DLD1 (cell line): Measurements from ENCODE around the gene MED12L.

Source experiments
- in situ Hi-C: cut with HindIII; loops from 2 replicates; pipeline ENCODE4 v1.10.0; 2017; ENCODE audit warnings: low sequenced_read_pairs

The MED12L gene

DNA sequence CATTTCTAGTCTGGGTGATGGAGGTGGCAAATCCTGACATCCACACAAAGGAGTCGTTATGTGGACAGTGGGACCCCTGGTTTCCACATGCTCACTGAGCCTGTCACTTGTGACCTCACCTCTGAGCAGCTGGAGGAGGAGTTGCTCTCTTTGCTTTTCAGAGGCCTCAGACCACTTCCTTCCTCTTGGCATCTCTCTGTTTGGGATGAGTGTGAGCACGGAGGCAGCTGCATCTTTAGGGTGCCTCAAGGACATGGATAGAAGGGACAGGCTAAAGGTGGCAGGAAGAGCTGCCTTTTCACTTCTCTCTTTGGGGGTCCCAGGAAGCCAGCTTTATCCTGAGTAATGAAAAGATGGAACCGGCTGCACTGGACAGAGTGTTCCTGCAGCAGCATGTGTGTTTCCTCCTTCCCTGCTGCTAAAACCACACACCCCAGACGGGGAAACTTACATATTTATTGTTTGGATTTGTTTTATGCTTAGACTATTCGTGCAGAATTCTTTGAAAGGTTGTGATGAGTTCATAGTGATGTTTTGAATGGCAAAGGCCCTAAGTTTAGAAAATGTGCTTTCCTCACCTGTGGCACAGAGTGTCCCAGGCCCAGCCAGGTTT lies 85.8 kb downstream of the MED12L start:
- in situ Hi-C loops: no loop called here

DNA sequence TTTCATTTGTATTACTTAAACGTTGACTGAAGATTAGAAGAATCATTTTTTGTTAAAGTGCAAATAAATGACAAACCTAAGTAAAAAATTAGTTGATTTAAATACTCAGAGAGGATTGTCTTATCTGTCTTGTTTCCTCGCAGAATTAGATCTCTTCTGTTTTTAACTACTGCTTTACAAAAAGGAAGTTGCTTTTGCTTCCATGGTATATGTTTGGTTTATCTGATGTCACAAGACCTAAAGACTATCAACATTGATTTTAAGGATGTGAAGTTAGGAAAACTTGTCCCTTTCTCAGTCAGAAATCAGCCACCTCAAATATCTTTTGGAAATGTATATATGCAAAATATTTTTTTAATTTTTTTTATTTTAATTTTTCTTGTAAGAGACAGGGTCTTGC lies 88.9 kb downstream of the MED12L start:
- in situ Hi-C loops: no loop called here

DNA sequence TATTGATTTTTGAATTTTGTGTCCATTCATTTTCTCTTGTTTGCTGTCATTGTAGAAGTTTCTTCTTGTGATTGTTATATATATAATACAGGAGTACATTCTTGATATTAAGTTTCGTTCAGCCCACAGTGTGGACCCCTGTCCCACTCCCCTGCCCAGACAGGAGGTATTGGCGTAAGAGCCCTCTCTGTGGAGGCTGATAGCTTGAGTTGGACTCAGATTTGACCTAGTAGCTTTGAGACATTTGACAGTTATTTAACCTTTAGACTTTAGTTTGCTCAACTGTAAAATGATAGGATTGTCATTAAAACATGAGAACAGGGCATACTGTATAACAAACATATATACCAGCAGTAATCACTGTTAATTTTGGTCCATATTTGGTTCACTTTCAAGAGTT lies 90.5 kb downstream of the MED12L start:
- in situ Hi-C loops: no loop called here

DNA sequence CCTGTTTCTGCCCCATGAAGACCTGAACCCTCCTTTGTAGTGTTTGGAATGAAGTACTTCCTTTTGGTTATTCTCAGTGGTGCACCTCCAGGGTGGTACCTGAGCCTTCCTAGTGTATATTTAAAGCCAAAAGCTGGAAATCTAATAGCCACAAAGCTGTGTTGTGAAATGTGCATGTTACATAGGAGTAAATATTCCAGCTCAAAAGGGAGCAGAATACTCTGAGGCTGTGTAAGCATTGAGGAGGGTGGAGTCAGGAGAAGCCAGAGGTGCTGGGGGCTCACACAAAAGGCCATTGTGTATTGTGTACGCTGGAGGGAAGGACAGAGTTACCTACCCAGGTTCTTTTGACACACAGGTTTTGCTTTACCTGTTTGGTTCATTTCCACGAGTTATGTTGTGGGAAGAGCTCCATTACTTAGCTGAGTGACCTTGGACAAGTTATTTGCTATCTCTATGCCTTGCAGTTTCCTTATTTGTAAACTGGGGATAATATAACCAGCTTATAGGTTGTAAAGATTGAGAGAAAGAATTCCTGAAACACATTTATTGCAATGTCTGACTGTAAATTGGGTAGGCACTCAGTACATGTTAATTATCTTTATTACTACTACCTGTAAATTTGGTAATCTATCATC lies 92.9 kb downstream of the MED12L start:
- in situ Hi-C loops: no loop called here

DNA sequence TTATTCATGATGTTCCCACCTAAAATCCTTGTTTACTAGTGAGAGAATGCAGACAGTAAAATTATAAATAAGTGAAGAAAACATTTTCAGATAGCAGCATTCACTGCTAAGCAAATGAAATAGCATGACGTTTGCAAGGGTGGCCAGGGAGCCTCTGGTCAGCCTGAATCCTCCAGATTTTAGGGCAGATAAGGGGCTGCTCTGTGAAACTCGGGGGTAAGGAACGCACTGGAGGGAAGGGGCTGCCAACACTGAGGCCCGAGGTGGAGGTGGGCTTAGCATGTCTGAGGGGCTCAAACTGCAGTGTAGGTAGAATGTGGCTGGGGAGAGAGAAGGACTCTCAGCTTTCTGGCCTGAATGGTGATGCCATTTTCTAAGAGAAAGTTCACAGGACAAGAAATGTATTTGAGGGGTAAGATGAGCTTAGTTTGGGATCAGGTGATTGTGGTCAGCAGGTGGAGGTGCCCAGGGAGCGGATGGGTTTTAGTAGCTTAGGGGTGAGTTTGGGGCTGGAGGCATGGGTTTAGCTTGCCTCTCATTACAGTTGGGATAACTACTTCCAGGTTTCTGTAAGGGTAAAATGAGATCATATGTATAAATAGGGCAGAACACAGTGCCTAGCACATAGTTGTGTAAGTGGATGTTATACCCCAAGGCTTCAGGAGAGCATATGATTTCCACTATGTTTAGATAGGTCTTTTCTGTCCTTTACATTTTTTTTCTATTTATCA lies 97.0 kb downstream of the MED12L start:
- in situ Hi-C loops: no loop called here

DNA sequence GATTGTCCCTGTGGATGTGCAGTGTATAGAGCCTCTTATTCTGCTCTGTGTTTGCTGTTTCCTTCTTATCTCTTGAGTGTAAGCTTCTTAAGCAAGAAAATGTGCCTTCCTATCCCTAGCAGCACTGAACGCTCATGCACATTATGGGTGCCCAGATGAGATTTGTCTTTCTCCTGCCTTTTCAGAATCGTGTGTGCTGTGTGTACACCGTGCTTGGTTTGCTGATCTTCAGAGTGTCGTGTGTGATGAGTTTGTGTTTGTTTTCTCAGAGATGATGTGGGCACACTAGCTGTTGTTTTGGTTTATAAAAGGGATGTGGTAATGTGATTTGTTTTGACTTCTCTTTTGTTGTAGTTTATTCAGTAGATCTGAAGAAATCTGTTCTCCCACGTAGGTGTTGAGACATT lies 97.8 kb downstream of the MED12L start:
- in situ Hi-C loops: no loop called here

DNA sequence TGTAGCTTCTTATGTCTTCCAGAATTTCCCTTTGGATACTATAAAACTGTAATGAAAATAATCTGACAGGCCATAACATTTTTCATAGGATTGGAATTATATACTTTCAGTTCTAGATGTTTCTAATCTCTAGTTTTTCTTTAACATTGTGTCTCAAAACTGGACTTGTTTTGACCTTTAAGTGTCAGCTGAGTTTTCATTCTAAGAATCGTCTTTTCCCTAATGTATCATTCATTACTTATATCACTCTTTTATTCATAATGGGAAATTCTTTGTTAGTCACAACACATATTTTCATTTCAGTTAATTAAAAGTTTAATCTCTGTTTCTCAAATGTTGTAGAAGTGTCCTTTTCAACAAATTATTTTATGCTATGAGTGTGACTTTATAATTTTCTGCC lies 105.6 kb downstream of the MED12L start:
- in situ Hi-C loops: no loop called here

DNA sequence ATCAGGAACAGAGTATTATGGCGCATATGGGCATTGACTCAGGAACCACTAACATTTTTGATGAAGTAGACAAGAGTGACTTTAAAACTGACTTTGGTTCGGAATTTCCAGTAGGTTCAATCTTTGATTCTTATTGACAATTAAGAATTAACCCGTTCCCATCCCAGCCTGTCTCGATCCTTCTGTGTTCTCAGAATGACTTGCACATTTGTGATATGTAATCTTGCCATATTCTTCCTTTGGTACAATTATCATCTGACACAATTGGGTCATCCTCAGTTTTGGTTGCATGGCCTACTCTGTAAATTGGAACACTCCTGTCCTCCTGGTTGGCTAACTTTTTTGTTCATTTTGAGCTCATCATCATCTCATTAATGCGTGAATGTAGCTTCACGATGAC lies 107.1 kb downstream of the MED12L start:
- in situ Hi-C loops: no loop called here

DNA sequence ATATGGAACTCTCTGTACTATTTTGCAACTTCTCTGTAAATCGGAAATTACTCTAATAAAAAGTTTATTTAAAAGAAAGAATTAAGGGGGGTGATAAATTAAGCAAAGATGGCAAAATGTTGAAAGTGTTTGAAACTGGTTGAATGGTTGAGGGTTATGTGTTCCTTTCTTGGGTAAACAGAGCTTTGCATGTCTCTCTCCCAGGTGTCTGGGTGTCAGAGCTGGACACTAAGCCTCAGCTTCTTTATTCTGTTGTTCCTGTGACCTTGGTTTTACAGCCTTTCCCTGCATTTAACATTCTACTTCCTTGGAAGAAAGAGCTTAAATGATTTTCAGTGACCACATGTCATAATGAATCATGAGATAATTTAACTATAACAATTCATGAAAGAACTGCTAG lies 110.4 kb downstream of the MED12L start:
- in situ Hi-C loops: no loop called here

DNA sequence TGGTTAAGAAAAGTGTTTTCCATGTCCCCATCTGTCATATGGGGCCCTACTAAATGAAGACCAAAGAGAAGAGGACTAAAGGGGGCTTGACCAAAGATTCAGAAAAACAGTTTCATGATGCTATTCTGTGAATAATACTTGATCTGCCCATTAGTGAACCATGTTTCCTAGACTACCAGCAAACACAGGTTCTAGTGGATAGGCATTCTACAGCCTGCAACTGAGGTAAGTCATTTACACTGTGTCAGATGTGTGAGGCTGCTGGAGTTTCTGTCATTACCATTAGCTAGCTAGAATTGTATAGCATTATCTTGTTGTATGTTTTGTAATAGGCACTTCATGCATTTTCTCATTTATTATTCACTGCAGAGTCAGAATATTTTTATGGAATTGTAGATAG lies 111.0 kb downstream of the MED12L start:
- in situ Hi-C loops: no loop called here

DNA sequence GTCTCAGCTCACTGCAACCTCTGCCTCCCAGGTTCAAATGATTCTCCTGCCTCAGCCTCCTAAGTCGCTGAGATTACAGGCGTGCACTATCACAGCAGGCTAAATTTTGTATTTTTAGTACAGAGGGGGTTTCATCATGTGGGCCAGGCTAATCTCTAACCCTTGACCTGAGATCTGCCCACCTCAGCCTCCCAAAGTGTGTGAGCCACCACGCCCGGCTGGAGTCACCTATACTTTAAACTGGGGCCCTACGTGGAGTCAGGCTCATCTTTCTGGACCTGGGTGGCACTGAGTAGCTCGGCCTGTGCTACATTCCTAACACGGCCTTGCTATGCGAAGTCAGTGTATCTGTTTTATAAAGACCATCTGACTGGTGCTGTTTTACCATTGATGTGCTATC lies 111.8 kb downstream of the MED12L start:
- in situ Hi-C loops: no loop called here

DNA sequence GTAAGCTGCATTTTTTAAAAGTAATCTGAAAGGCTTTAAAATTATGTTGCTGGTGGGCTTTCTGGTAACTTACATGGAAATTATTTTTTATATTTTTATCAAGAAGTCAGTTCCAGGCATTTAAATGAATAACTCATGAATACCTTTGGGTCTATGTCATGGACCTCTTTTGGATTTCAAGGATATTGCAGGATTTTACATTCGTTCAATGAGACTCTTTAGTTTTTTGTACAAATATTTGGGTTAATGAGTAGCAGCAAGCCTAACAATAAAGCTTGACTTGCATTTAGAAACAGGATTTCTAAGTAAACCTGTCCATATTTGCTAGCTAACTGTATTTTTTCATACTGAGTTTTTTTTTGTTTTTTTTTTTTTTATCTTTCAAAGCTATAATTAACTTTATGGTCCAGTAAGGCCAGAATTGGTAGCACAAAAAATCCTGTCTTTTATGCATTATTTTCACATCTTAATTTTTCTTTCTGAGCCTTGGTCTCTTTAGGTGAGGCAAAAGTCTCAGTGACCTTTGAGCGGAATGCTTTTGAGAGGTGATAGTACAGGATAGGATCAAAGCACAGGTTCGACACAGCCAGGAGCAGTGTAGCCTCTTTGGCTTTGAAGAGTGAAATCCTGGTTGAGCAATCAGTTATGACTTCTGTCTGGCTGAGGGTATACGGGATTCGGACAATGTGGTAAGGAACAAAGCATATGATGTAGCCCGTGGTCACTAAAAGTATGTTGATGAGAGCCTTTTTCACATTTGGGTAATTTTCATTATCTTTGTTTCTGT lies 112.7 kb downstream of the MED12L start:
- in situ Hi-C loops: no loop called here

DNA sequence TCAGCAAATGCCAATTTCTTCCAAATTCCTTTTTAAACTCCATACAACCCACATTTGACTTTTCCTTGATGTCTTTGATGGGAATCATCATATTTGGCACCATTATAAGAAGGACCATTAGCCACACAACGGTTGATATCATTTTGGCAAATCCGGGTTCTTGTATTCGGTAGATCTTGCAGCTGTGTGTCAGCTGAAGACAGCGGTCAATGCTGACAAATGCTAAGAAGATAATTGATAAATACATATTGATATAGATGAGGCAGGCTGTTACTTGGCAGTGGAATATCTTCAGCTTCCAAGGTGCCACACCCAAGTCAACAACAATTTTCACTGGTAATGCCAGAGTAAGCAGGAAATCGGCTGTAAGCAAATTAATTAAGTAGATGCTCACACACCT lies 113.4 kb downstream of the MED12L start:
- in situ Hi-C loops: no loop called here

DNA sequence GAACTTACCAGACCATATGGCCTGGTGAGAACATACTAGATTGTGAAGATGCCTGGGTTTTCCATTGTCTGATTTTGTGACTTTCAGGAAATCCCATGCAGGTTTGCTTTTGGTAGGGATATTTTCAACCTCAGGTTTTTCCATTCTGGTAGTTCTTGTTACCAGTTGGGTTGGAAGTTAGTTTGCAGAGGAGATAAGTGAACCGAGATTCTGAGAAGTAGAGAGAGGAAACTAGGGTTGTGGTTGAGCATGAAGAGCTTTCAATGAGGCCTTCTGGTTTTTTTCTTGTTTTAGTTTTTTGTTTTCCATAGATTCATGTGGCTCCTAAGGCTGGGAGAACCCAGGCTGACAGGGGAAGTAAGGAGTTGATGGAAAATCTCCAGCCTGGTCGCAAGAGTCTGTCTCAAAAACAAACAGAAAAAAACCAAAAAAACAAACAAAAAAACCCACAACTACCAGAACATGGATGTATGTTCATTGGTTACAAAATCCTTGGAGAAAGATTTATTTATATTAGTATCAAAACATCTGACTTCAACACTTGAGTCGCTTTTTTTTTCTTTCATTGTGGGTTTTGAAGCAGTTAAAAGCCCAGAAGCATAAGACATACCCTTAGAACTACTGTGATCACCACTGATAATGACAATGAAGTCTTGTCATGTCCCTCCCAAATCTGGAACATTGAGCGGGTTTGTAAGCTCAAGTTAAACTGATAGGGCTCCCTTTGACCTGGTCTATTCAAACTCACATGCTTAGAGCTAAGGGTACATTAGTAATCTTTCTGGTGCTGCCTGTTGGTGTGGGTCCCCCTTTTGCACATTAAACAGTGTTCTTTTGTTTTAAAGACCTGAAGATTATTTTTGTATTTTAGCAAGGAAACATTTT lies 114.3 kb downstream of the MED12L start:
- in situ Hi-C loops: no loop called here

DNA sequence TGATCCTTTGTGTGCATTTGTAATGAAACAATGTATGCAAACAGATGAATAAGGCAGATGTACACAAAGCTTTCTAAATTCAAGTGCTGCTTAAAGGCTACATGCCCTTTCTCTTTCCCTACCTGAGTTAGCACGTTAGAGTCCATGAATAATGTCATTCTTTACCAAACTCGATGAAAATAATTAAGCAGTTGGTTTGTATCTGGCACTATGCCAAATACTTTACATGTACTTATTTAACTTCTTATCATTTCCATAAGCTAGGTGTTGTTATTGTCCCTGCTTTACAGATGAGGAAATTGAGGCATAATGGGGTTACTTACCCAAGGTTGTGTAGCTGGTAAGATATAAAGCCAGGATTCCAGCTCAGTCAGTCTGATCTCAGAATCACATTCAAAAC lies 115.1 kb downstream of the MED12L start:
- in situ Hi-C loops: no loop called here

DNA sequence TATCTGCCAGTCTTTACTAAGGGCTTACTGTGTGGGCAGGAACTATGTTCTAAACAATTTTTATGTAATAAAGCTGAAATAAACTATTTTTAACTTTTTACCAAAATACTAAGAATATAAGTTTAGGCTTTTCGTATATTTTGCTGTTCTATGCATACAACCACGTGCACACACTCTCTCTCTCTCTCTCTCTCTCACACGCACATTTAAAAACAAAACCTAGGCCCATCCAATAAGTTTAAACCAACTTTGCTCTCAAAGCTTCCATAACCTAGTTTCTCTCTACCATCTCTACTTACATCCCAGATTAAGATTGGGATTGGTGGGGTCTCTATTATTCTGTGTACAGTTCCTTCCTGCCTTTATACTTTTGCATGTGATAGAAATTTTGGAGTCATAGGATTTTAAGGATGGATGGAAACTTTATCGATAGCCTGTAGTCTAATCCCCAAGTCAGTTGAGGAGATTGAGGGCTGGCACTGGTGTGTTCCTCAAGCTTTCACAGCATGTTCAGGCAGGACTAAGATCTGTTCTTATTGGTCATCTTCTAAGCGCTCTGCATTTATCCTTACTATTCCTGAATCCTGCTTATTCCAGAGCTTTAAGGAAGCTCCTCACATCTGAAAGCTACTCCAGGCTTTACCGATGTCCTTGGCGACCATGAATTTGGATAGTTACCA lies 115.7 kb downstream of the MED12L start:
- in situ Hi-C loops: no loop called here

DNA sequence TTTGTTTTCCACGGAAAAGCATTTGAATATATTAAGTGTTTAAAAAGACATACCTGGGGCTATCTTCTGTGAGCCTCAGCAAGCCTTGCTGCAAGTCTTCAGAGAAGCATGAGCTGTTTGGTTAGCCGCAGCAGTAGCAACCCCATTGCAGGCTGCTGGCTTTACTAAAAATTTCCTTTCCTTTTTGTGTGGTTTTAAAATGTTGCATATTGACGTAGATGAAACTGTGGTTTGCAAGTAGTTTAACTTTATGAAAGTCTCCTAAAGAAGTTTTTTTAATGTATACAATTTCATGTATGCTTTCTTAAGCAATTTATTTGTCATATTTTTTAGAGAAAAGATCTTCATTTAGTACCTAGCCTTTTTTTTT lies 117.6 kb downstream of the MED12L start, which contains the start of gene GPR171:
Gene GPR171, minus strand, starts transcription at position 166 of the 370 bp plus-strand sequence. CDS start 3,830 bp downstream, outside the sequence.
- in situ Hi-C loops: no loop called here

DNA sequence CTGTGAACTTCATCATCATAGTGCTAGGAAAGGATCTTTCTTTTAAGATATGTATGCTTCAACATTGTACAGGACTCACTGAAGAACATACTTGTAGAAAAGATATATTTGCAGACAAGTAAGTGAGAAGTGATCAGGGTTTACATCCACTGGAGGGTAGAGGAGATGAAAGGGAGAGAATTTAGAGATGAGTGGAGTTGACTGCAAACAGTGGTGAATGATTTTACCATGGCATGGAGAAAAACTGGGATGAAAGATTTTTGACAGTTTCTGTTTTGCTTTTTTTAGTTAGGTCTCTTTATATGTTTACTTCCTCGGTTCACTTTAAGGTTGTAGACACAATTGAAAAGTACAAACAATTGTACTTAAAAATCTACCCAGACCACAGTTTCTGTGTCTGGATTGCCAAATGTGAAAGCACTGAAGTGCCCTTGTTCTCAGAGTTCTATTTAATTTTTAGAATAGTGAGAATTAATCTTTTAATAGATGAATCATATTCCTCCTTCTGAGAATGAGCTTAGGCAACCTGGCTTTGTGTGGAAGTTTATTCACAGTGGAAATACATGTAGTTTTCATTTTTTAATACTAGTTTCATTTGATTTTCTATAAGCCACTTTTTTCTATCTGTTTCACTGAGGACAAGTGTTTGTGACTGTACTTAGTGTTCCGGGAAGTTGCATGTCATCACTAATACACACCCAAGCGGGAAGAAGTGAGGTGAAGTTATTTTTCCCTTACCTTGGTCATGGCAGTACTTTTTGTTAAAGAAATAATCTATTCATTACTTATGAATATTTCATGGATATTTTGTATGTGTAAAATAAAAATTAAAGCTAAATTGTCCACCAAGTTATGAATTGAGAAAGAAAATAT lies 119.3 kb downstream of the MED12L start:
- in situ Hi-C loops: no loop called here

DNA sequence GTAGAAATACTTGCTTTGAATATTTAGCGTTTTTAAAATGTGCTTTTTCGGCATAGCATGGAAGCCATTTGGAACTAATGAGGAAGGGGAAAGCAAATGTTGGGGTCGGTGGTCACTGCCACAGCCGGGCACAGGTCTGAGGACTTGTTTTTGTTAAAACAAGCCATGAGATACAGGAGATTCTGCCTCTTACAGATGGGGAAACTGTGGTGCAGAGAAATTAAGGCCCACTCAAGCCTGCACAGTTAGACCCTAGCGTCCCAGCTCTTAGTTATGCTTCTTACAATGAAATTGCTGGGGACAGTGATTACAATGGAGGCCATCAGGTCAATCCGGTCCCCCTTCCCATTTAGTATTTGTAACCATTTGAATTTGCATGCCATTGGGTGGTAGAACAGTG lies 120.0 kb downstream of the MED12L start:
- in situ Hi-C loops: no loop called here
